ENCODE measurements around the gene HDAC4.

- no peak for TF ChIP-seq CTCF (IDR thresholded peaks at IDR 0.05)
- no peak for TF ChIP-seq EZH2 (IDR thresholded peaks at IDR 0.05; ENCODE audit: borderline replicate concordance, insufficient read depth, low read depth, low read length, poor library complexity, severe bottlenecking)
These were observed 237.7 kb downstream of the HDAC4 start for GRCh38 chr2:239162976-239163687.
